HCT116 (cell line): ENCODE data around the gene CFAP61.

Source experiments
- CTCF ChIP-seq, 3 experiments: fragments of 200-600 bp in 1 of 3; sonication (generic) in 1 of 3; IDR thresholded peaks in 2 of 3; conservative IDR thresholded peaks in 1 of 3; 2 replicates each; pipeline ENCODE4 v1.5.1; 2012 to 2017; ENCODE audit warnings: low read depth in 2 of 3, low read length in 2 of 3, antibody characterized with exemption in 1 of 3, borderline replicate concordance in 1 of 3, control low read depth in 1 of 3, mild to moderate bottlenecking in 1 of 3, mixed read lengths in 1 of 3, mixed run types in 1 of 3, moderate library complexity in 1 of 3; ENCODE audit not compliant: insufficient read depth in 1 of 3
- POLR2A ChIP-seq: IDR thresholded peaks from 2 replicates; pipeline ENCODE4 v1.7.0; 2011; ENCODE audit warnings: borderline replicate concordance; ENCODE audit not compliant: insufficient read depth, insufficient read length; ENCODE audit errors: extremely low read depth

GRCh38 chr20:20102716-20103258 lies 50.5 kb downstream of the CFAP61 start:
- TF ChIP-seq POLR2A: no peak
- no peak for TF ChIP-seq CTCF (IDR thresholded peaks at IDR 0.05 in 2 of 3, conservative IDR thresholded peaks at IDR 0.05 in 1 of 3; ENCODE audit: borderline replicate concordance in 1 of 3, insufficient read depth in 1 of 3, low read depth in 2 of 3, low read length in 2 of 3)
